ENCODE data around the gene BLOC1S5.

GRCh38 chr6:8060346-8060745 is 3.8 kb downstream of the BLOC1S5 start:
- TF ChIP-seq POLR2A (IDR thresholded peaks at IDR 0.05) = no peak
- TF ChIP-seq CTCF (IDR thresholded peaks at IDR 0.05) = no peak

Data from stomach (tissue), 4 donors.